Activated CD4-positive, CD25-positive, alpha-beta regulatory T cell treated with anti-CD3 and anti-CD28 coated beads, Interleukin-2, amount 50 U/mL, for 24 hours (primary cell): ENCODE measurements around the gene GFOD2.
"Not testable (repeated sequence)": the region's sequence is repeated elsewhere in the genome, so short reads cannot be mapped to it uniquely, and the experiment has no call there.

Source experiments
- ATAC-seq, 2 donors: fragments of 150-1000 bp; cut with Tn5 transposase; one replicate each; pipeline ENCODE4 v1.10.0; 2021; ENCODE audit warnings: mild to moderate bottlenecking in 1 of 2, moderate library complexity in 1 of 2

GFOD2 gene

DNA sequence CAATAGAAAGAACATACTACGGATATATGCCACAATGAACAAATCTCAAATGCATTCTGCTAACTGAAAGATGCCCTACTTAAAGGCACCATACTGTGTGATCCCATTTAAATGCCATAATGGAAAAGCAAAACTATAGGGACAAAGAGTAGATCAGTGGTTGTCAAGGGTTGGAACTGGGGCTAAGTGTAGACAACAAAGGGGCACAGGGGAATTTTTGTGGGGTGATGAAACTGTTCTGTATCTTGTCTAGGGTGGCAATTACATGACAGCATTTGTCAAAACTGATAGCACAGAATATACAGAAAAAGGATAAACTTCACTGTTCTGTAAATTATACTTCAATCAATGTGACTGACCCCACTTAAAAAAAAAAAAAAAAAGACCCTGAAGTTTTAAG is 17.7 kb downstream of the GFOD2 start:
- no peak for ATAC-seq

DNA sequence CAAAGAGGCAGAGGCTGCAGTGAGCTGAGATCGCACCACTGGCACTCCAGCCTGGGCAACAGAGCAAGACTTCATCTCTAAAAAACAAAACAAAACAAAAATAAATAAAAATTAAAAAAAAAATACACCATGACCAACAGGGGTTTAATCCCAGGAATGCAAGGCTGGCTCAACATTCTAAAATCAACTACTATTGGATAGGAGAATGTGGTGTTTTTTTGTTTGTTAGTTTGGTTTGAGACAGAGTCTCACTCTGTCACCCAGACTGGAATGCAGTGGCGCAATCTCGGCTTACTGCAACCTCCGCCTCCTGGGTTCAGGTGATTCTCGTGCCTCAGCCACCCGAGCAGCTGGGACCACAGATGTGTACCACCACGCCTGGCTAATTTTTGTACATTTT is 19.9 kb downstream of the GFOD2 start:
- no peak for ATAC-seq

DNA sequence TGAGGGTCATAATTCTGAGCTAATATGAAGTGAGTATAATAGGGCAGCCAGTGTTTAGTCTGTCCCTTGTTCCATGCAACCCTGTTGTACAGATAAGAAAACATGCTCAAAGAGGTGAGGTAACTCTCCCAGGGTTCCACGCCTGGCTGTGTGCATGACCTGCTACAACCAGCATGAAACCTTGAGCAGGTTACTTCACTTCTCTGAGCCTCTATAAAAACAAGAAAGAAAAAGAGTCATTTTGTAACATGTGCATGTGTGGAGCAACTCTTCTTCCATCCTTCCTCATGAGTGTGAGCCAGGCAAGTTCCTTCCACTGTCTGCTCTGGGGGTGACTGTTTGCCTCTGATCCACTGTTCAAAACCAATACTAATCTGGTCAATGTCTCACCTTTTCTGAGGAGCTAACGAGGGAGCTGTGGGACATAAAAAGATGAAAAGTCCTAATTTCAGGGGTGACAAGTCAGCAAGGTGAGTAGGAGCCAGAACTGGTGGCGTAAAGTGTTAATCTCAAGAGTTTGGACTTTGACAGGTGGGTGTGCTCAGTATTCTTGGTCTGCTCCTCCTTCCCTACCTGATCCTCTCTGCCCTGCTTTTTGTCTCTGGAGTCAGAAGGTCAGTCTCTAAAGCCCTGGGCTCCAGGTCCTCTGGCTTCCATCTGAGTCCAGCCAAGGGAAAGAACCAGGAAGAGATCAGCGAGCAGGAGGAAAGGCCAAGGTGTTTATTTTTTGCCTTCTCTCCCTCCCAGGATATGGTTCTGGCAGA is 21.5 kb downstream of the GFOD2 start:
- no peak for ATAC-seq

- no peak for ATAC-seq
Observed at GRCh38 chr16:67694611-67695010, 24.5 kb downstream of the GFOD2 start.

- not testable (repeated sequence) for ATAC-seq
Observed at GRCh38 chr16:67693517-67694285, 25.4 kb downstream of the GFOD2 start.

DNA sequence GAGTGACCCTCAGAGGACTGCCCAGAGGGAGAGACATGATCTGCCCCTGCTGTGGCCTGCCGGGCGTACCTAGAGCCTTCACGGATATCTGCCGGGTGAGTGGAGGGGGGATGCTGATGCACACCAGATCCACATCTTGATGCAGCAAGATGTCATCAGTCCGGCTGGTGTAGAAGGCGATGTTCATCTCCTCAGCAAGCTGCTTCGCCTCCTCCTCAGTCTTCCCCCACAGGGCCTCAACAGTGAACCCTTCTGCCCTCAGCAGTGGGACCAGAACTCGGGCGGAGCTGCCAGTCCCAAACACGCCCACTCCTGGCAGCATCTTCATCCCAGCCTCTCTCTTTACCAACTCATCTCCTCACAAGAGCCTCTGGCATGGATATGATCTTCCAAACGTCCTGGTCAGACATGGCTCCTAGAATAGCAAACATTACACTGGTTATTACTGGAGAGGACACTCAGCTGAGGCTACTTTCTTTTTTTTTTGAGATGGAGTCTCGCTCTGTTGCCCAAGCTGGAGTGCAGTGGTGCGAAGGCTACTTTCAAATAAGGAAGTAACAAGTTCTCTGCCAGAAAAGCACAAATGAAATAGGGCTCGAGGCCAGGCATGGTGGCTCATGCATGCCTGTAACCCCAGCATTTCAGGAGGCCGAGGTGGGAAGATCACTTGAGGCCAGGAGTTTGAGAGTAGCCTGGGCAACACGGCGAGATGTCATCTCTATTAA is 33.6 kb downstream of the GFOD2 start:
- ATAC-seq, result no peak

- no peak for ATAC-seq
Observed at GRCh38 chr16:67683767-67684166, 35.3 kb downstream of the GFOD2 start.

- no peak for ATAC-seq
Observed at GRCh38 chr16:67679935-67680897, 38.9 kb downstream of the GFOD2 start.

DNA sequence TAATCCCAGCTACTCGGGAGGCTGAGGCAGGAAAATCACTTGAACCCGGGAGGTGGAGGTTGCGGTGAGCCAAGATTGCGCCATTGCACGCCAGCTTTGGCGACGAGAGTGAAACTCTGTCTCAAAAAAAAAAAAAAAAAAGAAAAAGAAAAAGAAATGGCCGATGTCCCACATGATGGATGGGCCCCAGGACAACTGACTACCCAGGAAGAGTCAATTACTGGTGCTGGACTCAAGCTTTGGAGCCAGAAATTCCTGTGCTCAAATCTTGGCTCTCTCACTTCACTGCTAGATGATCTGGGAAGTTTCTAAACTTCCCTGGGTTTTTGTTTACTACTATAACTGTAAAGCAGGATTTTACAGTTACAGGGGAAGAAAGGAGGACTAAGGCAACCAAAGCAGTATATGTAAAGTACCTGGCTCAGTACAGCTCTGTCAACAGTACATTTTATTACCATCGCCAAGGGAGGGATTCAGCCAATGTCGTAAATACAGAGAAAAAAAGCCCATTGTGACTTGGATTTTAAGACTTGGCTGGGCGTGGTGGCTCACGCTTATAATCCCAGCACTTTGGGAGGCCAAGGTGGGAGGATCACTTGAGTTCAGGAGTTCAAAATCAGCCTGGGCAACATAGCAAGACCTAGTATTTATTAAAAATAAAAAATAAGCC is 40.6 kb downstream of the GFOD2 start:
- ATAC-seq, result no peak

DNA sequence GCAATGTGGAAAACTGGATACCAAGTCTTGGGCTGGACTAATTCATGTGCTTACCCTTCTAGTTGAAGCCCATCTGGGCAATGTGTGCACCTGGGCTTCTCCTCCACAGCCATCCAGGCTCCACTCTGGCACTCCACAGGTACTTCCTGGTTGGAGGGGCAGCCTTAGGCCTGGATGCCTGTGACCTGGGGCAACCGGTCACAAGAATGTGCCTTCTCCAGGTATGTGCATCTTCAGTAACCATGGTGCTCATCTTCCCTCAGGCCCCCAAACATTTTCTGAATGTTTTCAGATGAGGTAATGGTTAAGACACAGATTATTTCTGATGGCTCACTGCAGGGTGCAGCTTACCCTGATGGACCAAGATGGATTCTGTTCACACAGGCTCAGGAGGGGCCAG is 41.4 kb downstream of the GFOD2 start:
- ATAC-seq, result no peak

DNA sequence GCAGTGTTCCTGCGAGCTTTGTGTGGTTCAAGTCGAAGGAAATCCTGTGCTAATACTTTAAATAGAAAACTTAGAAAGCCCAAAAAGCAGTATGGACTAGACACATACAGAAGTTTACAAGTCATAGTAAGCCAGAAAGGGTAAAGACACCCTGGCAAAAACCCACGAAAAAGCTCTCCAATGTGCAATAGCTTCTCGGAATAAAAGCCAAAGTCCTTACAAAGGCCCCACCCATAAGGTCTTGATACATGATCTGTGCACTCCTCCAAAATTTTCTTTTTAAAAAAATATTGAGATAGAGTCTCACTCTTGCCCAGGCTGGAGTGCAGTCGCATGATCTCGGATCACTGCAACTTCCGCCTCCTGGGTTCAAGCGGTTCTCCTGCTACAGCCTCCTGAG is 42.2 kb downstream of the GFOD2 start:
- no peak for ATAC-seq

GRCh38 chr16:67676516-67676915 is 42.6 kb downstream of the GFOD2 start:
- no peak for ATAC-seq

- ATAC-seq, result no peak
Observed at GRCh38 chr16:67675999-67676398, 43.1 kb downstream of the GFOD2 start.

GRCh38 chr16:67675579-67675935 is 43.6 kb downstream of the GFOD2 start:
- ATAC-seq, result no peak

- no peak for ATAC-seq
Observed at GRCh38 chr16:67674851-67675578, 44.1 kb downstream of the GFOD2 start.

DNA sequence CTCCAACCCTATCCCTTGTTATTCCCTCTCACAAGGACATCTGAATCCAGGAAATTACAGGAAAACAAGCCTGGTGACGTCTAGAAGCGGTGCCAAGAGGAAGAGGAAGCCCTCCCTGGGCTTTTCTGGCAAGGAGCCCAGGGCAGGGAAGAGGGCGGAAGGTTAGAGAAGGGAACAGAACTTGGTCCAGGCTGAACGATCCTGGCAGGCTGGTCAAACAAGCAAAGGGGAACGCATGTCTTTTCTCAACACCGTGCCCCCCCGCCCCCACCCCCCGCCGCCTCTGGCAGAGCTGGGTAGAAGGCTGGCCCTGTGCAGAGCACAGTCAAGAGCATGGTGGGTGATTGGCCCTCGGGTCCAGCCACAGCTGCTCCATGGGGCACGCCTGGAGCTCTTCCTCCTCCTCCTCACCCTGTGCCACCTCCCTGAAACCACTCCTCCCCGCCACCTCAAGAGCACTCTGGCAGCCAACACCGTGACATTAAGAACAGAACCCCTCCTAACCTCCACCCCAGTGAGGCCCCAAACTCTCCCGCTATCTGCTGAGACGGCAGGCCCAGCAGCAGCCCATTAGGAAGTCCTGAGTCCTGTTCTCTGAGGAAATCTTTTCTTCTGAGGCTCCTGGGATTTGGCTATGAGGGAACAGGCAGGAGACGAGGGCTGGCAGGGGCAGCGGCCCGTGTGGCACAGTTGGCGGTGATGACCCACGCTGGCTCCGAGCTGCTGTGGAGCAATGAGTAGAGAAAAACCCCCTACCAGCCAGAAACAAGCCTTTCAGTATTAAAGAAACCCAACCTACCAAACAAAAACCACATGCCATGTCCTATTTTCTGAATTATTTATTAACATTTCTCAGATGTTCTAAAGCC is 45.2 kb downstream of the GFOD2 start:
- ATAC-seq, result no peak

GRCh38 chr16:67672739-67673662 is 46.1 kb downstream of the GFOD2 start:
- ATAC-seq, result peak in 1 of 2 donors; percentile 16

- ATAC-seq, result no peak
Observed at GRCh38 chr16:67672306-67672705, 46.8 kb downstream of the GFOD2 start.

GRCh38 chr16:67669499-67670101 is 49.5 kb downstream of the GFOD2 start:
- no peak for ATAC-seq
